Kasumi-1 (cell line): ENCODE data around the gene PAQR7.
A peak's percentile ranks its signal among the peaks of the same experiment; 100 is the strongest.

ENCODE experiments used
- DNase-seq, 2 experiments: peaks; one replicate each; lab custom pipeline; 2025; lab: John Stamatoyannopoulos, UW

Gene PAQR7, protein sequence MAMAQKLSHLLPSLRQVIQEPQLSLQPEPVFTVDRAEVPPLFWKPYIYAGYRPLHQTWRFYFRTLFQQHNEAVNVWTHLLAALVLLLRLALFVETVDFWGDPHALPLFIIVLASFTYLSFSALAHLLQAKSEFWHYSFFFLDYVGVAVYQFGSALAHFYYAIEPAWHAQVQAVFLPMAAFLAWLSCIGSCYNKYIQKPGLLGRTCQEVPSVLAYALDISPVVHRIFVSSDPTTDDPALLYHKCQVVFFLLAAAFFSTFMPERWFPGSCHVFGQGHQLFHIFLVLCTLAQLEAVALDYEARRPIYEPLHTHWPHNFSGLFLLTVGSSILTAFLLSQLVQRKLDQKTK

DNA sequence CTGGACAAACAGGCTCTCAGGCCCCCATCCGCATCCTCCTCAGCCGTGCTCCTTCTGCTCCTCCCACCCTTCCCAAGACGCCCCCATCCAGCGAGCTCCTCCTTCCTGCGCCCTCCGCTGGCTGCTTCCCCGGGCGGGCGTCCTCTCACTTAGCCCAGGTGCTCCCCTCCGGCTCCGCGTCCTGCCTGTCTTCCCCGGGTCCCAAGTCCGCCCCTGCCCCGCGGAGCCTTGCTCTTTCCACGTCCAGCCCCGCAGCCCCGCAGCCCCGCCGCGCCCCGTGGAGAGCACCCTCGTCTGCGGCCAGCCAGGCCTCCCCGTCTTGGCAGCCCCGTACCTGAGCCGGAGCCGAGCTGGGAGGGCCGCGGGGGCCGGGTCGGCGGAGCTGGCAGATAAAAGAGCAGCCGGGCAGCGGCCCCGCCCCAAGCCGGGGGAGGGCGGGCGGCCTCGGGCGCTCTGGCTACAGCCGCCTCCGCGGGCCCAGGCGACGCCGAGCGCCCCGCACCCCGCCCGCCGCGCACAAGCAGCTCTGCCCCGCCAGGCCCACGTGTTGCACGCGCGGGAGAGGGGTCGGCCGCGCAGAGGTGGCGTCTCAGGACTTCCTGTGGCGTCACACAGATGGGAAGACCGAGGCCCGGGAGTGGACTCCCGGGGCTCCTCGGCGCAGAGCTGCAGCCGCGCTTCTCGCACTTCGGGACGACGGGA is at the start of gene PAQR7:
Gene PAQR7, minus strand, starts transcription at position 555 of the 702 bp plus-strand sequence. CDS start 11,869 bp downstream, outside the sequence.
- DNase-seq: peak; percentile 54 to 62

DNA sequence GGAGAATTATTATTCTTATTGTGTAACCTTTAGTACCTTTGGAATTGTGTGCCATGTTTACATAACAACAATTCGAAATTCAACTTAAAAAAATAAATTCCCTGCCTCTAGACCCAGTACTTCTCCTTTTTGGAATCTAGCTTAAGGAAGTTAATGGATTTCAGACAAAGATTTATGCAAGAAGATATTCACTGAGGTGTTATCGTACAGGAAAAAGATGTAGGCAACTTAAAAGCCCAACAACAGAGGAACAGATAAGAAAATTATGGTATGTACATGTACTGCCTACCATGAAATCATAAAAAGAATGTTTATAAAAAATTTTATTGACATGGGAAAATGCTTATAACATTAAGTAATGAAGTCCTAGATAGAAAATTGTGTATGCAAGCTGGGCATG is 48.9 kb upstream of the PAQR7 start:
- DNase-seq: peak; percentile 44 to 60

DNA sequence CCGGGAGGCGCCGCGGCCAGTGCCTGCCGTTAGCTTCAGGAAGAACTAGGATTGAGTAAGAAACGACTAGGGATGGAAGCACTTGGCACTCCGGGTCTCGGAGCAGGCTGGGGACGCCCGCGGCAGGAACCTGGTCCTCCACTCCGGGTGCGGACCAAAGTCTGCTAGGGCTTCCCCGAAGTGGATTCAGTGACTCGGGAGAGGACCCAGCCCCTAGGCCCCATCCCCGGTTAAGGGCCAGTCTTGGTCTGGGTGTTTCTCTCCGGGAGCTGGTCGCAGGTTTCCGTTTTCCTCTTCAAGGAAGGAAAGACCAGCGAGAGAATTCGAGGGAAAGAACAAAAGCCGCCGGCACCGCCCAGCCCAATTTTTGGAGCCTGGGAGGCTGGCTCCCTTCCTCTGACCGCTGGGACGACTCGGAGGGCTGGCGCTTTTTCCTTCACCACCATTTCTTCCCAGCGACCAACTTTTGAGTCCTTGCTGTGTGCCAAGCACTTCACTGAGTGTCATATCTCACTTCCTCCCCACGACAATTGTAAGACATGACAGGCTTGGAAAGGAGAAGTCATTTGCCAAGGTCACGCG is 47.6 kb upstream of the PAQR7 start:
- DNase-seq: peak; percentile 72 to 80

DNA sequence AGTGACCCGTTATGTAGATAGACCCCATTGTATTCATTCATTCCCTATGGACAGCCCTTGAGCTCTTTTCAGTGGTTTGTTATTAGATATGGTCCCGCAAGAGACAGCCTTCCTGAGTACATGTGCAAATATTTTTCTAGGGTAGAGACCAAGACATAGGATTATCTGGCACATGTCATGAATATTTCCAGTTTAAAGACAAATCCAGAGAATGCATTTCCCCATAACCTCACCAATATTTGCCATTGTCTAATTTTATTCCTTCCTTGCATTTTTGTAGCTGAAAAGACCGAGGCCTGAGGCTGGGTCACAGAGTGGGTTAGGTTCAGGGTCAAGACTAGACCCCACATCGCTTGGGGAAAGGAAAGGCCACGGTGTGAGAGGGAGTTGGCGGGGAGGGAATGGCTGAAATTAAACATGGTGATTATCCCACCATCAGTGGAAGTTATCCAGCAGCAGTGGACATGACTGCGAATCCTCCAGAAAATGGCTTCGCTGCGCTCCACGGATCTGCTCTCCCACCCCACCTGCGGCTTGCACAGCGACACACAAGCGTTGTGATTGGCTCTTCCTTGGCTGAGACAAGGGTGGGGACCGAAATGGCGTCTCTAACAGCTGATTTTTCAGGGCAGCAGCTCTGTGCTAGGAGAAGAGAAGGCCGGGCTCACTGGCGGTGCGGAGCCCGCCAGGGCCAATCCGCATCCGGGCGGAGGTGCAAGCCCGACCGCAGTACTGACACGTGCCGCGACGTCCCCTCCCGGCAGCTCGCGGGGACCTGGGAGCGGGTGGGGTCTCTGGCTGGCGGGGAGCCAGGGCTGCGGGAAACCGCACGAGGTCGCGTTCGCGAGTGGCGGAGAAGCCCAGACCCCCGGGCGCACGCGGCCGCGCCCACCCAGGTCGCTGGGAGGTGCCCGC is 46.8 kb upstream of the PAQR7 start:
- DNase-seq: peak; percentile 71 to 76

DNA sequence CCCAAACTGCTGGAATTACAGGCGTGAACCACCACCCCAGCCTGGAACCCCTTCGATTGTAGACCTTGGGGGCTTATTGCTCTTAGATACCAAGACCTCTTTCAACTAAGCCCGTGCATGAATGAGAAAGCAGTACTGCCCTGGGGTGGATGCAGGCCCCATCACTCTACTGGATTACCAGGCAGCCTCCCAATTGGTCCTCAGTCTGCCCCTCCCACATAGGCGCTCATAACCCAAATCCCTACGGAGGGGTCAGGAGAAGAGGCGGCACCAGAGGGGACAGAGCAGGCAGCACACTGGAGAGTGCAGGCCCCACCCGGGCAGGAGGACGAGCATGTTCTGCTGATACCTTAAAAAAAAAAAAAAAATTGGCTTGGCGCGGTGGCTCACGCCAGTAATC is 43.1 kb upstream of the PAQR7 start:
- no peak for DNase-seq

DNA sequence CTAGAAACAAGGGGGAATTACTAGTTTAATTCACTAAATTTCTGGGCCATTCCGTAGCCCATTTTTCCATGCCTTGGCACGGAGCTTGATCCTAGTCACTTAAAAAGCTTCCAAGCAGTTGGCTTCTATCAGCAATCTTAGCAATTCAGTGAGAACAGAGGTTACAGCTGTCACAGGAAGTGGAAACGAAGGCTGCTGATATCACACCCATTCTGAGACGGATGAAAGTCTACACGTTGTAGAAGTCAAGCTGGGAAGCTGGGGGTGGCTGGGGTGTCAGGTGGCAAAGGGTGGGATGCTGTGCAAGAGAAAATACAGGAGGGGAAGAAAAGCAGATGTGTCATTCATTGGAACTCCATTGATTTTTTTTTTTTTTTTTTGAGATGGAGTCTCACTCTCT is 42.5 kb upstream of the PAQR7 start:
- no peak for DNase-seq

DNA sequence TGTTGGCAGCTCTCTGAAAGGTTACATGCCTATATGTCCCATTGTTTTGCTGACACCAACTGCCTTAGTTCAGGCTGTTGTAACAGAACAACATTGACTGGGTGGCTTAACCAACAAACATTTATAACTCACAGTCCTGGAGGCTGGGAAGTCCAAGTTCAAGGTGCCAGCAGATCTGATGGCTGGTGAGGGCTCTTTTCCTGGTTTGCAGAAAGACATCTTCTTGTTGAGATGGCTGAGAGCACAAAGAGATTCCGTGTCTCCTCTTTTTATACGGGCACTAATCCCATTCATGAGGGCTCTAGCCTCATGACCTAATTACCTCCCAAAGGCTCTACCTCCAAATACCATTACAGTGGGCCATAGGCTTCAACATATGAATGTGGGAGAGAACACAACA is 41.0 kb upstream of the PAQR7 start:
- DNase-seq: no peak

DNA sequence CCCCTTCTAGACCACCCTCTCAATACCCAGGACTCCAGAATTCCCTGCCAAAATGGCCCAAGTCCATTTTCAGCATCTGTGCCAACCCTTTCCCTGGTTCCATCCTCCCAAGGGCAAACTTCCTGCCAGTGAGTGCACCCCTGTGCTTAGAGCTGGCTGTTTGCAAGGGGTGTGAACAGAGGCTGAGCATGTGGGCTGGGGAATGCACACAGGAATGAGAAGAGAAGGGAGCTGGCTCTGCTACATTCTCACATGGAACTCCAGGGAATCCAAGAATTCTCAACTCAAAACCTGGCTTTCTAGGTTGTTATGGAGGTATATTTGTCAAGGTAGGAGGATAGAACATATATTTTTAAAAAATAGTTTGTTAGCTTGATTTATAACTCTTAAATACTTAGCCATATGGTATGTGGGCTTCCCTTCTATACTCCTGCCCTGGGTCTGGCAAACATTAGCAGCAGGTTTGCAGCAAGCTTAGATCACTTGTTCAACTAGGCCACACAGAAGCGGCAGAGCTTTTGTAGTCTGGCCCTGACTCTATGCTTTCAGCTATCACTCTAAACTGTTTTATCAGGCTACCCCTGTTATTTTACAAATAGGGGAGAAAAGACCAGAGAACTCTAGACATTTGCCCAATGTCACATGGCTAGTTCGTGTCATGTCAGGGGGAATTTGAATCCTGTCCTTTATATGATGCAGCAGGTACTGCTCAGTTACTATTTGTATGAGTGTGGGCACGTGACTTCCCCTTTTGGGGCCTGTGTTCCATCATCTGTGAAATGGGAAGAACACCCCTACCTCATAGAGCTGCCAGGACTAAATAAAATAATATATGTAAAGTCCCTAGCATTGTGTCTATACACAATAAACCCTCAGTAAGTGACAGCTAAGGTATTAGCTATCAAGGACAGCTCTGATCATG is 38.8 kb upstream of the PAQR7 start:
- no peak for DNase-seq

DNA sequence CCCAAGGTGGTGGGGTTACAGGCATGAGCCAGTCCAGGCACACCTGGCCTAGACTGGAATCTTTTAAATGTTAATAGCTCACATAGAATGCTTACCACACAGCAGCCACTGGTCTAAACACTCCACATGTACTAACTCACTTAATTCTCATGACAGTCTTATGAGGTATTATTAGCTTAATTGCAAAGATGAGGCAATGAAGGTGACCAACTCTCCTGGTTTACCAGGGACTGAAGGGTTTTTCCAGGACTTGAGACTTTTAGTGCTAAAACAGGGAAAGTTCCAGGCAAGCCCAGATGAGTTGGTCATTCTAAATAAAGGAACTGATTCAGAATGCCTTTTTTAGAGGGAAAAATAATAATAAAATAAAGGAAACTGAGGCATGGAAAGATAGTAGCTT is 37.7 kb upstream of the PAQR7 start:
- no peak for DNase-seq

DNA sequence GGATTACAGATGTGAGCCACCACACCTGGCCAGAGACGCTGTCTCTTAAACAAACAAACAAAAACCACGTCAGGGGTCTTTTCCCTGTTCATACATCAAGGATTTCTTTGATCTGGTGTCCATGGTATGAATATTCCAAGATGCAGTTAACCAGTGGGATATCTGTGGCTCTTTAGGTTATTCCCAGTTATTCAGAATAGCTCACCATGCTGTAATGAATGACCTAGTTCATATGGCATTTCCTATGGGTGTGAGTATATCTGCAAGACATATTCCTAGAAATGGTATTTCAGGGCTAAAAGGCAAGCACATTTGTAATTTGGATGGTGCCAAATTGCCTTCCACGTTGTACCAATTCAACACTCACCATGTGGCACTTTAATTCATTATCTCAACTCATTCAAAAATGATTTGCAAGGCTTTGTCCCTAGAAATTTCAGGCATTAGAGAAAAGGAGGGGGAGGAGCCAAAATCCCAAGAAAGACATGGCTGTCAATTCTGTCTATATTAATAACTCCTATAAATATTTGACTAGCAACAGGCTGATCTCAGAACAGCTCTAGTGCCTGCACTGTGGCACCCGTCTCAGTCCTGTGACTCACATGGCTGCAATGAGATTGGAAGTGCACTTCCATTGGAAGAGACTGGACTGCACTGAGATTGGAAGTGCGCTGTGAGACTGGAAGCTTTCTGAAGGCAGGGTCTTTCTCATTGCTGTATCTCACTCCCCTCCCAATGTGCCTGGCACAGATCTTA is 36.7 kb upstream of the PAQR7 start:
- DNase-seq: no peak

DNA sequence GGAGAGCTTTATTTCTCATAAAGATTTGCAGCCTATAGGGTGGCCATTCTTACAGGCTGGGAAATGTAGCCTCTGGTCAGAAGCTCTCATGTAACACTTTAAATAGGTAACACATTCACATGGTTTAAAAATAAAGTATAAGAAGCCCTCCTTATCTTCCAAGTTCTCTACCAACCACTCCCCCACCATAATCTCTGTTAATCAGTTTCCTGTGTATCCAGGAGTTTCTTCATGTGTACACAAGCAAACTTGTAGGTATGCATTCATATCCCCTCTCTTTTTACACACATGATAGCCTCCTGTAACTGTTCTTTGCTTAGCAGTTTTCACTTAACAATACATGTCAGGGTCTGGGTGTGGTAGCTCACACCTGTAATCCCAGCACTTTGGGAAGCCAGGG is 35.7 kb upstream of the PAQR7 start:
- DNase-seq: no peak

DNA sequence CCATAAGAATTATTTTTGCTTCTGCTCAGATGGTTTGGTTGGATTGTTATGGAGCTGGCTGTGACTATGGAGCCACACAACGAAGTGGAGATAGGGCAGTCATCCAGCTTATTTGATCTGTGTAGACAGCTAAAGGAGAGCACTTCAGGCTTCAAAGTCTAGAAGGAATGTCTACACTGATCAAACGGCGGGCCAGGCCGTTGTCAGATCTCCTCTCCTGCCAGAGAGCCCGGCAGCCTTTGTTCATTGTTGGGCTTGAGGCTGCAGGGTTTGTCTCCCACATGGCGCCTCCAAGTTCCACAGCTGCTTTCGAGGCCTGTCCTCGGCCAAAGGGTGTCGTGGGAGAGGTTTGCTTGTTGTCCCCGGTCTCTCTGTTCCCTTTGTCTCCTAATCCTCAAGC is 33.5 kb upstream of the PAQR7 start:
- DNase-seq: no peak

DNA sequence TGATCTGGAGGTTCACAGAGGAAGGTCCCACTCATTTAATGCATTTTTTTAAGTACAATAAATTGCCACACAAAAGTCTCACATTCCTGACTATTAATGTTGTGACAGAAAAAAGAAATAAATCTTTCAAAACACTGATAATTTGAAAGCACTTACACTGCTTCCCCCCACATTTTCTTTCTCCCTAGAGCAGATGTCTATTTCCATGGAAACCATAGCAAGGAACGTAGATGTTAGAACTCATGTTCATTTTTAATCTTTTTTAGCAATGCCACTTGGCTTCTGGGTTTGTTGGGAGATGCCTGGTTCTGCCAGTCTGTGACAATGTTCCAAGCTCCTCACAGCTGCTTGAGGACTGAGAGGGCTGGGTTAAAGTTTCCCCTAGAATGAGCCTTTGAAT is 32.7 kb upstream of the PAQR7 start:
- DNase-seq: no peak

DNA sequence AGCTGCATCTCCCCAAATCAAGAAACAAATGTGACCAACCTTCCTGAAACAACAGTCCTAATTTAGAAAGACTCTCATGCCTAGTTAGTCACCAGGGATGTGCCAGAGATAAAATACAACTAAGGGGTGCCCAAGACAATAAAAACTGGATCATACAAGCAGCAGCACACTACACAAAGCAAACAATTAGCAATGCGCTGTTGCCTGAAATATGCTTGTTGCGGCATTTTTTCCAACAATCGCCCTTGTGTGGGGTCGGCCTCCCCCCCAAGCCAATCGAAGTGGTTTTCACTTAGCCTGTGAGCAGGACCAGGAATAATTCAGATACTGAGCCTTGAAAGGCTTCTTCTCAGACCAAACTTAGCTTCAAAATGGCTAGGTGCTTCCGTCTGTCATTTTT is 32.1 kb upstream of the PAQR7 start:
- DNase-seq: no peak

DNA sequence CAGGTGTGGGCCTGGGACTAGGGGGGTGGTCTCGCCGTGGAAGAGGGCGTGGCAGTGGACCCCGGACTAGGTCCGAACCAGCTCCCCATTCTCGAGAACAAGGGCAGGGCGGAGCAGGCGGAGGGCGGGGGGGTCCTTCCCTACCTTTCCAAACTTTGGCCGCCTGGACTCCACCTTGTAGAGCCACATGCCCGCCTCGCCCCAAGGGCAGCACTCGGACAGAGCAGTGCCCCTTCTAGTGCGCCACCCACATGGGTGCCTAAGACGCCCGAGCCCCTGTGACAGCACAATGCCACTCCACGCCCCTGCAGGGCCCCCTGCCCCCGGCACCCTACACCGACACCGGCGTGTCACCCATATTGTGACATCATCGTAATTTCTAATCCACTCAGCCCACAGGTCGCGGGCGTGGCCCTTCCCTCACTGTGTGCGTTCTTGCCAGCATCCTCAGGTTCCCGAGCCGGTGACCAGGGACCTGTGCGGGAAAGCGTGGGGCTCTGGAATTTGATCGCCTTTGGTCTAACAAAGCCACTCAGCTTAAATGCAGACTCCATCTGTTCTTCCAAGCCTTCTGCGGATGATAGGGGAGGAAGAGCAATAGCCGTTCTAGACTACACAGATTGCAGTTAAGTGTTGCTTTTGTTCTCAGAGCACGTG is 31.3 kb upstream of the PAQR7 start:
- no peak for DNase-seq

DNA sequence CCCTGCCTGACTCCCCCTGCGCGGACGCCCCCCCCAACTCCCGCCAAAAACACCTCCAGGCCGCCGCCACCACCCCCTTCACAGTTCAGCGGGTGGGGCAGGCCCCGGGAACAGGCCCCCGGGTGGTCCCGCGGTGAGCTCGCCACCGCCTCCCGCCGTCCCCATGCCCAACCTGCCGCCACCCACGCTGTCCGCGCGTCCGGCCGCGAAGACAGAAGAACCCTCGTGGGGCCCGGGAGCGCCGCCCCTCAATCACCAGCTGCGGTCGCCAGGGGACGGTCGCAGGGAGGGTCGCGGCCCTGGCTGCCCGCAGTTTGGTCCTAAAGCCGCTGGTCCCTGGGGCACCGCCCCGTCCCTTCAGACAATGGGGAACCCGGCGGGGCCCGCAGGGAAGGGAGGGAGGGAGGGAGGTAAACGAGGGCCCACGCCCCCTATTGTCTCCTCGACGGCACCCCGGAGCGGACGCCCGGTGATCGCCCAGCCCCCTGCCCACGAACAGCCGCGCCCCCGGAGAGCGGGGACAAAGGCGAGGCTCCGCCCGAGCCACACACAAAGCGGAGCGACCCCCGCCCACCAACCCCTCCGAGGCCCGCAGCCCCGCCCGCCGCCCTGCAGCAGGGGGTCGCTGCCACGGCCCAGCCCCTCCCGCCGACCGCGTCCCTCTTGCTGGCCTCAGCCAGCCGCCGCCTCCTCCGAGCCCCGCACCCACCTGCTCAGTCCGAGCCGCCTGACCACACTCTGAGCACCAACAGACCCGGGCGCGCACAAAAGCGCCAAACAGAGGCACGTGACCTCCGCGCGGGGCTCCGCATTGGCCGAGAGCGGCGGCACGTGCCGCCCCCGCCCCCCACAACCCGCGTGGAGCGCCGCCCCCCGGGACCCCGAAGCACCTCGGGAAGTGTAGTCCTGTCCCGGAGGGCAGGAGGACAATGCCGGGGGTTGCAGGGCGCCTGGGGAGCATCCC is 30.5 kb upstream of the PAQR7 start, which contains the start of gene STMN1:
Gene STMN1, minus strand, starts transcription at position 740 of the 964 bp plus-strand sequence. CDS start 1,743 bp downstream, outside the sequence.
- peak; percentile 80 to 81 for DNase-seq

DNA sequence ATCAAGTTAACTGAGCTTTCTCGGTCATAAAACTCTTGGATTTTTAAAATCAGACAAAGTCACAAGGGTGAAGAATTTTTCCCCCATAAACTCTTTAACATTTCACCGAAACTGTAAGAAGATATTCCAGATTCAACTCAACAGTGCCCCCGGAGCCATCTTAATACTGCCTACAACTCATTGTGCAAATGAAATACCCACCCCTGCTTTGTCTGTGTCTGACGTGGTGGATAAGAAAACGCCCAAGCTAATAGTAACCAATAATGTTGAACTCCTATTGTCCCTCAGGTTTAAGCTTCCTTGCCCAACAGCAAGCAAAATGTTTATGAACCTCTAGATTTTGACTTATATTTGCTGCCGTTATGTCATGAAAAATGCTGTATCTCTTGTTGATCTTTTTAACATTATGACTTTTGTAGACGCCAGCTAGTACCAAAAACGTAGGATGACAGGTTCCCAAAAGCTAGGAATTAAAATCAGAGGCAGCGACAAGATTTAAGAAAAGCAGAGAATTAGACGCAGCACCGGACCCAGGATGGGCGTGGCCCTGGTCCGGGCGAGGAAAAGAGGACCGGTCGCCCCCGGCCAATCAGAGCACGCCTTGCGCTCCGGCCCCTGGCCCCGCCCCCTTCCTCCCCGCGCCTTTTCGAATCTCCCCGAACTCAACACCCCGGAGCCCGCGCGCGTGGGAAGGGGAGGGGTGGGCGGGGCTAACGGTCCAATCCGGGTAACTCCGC is 29.6 kb upstream of the PAQR7 start:
- peak; percentile 87 to 89 for DNase-seq

DNA sequence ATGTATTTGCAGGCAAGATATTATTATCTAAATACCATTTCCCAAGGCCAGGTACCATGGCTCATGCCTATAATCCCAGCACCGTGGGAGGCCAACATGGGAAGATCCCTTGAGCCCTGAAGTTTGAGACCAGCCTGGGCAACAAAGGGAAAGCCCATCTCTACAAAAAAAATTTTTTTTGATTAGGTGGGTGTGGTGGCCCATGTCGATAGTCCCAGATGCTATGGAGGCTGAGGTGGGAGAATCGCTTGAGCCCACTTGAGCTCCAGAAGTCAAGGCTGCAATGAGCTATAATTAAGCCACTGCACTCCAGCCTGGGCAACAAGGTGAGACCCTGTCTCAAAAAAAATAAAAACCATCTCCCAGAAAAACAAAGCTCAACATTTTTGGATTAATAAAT is 28.5 kb upstream of the PAQR7 start:
- no peak for DNase-seq
